ENCODE data around the gene ADGRB3.

The ADGRB3 gene

DNA sequence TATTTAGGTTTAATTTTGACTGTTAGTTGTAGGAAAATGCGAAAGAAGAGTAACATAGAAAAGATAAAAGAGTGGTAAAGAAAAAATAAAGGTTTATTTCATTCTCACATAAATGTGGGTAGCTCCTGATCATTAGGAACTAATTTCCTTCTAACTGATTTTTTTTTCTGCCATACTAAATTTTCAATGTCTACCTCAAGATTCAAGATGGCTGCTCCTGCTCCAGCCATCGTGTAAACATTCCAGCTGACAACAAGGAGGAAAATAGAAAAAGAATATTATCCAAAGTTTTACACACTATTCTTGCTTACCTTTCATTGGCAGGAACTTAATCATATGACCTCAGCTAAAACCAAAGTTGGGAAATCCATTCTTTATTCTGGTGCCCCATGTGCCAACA, 673.5 kb downstream of the ADGRB3 start:
- DNase-seq (ENCODE audit: low spot score), result no peak
- FAIRE-seq, result no peak

DNA sequence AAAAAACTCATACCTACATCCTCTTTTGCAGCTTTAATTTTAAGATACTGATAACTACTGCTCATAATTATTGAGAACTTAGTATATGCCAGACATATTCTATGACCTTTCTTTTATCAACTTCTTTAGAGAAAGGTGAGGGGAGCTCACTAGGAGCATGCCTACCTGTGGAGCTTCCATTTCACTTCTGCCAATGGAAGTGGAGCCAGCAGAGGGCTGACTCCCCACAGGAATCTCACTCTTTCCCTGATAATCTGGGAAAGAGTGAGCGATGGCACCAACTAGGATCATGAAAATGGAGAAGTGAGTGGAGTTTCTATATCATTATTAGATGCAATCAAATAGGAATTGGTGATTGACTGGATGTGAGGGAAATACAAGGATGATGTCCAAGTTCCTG, 676.8 kb downstream of the ADGRB3 start:
- no peak for FAIRE-seq
- DNase-seq (ENCODE audit: low spot score), result no peak

DNA sequence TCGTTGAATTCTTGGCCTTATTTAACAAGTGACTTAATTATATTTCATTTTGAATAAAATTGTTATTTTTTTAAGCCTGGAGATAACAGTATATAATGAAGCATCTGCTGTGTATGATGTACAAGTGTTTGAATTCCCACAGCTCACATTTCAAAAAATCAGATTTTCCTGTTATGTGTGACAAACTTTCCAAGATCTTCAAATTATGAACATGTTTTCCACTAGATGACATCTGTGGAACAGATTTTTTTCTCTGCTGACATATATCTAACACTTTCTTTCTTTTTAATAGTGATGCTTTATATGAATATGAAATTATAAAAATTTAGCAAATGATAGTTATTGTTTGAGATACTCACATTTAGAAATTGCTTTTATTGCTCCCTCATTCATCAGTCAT, 678.9 kb downstream of the ADGRB3 start:
- DNase-seq (ENCODE audit: low spot score), result no peak
- no peak for FAIRE-seq

DNA sequence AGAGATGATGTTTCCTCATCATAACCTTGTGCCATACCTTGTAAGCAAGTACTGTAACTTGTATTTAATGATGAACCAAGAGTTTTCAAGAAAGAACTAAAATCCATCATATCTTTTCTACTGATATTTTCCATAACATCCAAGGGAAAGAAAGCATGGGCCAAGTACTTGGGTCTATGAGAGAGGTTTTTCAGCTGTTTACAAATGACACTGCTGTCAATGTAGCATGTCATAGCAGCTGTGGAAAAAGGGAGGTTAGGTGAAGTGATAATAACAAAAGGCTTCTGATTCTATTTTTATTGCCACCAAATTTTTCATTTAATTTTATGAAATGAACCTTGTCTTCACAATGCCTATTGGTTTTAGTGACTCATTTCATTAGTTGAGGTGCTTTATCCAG, 679.4 kb downstream of the ADGRB3 start:
- no peak for DNase-seq (ENCODE audit: low spot score)
- no peak for FAIRE-seq

DNA sequence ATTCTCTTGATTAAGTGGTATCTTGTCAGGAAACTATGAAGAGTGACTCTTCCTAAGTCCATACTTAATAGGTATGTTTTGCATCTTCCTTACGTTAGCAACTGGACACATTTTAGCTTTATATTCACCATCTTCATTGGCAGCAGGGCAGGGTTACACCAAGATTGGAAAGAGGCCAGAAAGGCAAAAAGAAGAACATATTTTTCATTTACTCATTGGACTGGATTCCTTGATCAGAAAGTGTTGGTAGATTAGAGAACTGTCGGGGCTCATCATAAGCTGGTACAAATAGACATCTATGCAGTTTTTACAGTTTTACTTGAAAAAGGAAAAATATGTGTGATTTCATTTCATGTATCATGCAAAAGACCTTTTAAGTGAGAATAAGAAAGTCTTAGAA, 696.8 kb downstream of the ADGRB3 start:
- FAIRE-seq (no peak), DNase-seq (ENCODE audit: low spot score) (no peak)

DNA sequence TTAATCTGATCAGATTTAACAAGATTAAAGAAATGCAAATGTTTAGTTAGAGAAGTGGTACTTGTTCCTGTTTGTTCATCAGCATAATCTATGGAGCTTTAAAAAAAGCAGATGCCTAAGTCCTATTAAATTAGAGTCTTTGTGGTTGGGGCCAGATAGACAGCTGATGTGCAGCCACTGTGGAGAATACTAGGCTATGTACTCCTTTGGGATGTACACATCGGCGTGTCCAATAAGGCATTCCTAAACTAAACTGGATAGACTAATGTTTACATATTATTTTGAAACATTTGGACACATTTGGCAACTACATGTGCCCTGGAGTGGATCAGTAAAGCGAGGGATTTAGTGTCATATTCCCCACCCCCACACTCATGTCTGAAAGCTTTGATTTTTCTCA, 702.2 kb downstream of the ADGRB3 start:
- DNase-seq (ENCODE audit: low spot score) (no peak), FAIRE-seq (no peak)

DNA sequence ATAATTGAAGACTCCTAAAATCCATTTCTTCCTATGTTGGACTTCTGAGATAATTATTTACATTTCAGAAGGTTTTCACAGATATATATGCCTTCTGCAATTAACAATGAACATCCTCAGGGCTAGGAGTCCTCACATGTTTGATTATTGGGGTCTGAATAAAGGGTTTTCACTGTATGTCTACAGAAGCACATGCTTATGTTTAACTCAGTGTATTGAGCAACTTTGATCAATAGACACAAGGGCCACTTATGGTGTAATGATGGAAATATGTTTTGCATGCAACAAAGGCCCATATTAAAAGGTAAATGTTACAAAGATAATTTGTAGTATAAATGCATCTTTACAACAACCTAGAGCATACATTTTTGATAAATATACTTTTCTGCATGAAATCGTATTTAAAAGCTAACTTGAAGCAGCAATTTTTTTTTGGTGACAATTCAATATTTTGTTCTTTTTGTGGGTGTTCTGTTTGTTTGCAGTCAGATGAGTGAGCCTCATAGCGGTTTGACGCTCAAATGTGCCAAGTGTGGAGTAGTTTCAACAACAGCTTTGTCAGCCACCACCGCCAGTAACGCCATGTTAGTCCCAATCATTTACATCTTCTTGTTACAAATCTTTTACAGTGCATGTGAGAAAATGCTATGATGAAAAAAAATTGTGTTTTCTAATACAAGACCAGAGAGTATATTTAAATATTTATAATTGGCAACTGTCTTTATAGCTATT, 703.5 kb downstream of the ADGRB3 start:
- no peak for FAIRE-seq

DNA sequence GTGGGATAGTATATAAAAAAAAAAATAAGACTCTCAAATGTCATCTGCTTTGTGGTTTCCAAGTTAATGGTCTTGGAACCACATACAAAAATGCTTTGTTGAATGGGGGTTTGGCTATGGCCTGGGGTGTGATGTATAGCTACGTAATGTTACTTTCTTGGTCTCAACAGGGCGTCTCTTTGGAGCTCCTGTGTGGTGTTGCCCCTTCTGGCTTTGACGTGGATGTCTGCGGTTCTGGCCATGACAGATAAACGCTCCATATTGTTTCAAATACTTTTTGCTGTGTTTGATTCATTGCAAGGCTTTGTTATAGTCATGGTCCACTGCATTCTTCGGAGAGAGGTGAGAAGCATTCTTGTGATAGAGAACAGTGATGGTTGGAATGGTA, 704.1 kb downstream of the ADGRB3 start:
- no peak for DNase-seq (ENCODE audit: low spot score)

More for the DNA sequence above, 703.5 kb downstream of the ADGRB3 start:
- DNase-seq (ENCODE audit: low spot score), result no peak

DNA sequence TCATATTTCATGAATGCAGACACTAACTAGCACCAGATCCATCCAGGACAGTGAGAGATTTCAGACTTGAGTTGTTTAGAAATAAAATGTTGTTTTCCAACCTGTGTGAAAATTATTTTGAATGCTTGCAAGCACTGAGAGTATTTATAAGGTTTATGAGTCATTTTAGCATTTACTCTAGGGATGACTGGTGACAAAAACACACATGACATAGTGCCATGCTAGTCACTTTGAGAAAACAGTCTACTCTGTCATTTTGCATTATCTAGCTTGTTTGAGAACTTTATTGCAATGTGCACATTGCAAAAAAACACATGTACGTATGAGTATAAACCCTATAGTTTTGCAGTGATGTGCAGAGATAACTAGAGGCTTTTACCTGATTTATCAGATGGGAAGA, 705.1 kb downstream of the ADGRB3 start:
- DNase-seq (ENCODE audit: low spot score) (no peak), FAIRE-seq (no peak)

More for the DNA sequence above, 704.1 kb downstream of the ADGRB3 start:
- FAIRE-seq, result no peak

DNA sequence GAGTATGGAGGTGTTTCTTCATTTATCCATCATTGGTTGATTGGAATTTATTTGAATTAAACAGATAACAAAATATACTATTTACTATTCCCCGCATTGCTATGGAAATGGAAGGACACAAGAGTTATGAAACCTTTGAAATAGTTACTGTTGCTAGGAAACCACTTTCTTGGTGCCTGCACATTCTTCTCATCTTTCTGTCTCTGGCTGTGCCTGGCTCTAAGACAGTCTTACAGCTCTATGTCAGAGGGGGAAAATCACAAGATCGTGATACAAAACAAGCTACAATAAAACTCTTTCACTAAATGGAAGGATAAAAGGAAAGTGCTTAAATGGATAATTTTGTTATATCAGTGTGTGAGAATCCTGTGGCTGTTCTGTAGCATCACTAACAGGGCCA, 708.8 kb downstream of the ADGRB3 start:
- FAIRE-seq (no peak), DNase-seq (ENCODE audit: low spot score) (no peak)

DNA sequence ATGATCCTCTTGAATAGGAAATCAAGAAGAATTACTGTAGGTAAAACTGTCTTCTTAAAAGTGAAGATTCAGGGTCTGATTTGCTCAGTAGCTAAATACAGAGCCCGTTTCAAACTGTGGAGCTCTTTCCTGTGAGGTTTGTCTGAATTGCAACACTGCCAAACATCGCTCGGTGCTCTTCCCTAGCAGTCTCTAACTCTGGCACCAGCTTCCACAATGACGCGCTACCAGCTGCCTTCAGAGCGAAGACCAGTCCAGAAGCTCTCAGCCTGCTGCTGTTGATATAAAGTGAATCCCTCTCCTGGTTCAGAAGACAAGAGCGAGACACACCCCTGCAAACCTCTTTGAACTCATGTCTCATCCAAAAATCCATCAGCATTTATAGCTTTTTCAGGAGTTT, 714.7 kb downstream of the ADGRB3 start:
- DNase-seq (ENCODE audit: low spot score) (peak; percentile 2), FAIRE-seq (no peak)

DNA sequence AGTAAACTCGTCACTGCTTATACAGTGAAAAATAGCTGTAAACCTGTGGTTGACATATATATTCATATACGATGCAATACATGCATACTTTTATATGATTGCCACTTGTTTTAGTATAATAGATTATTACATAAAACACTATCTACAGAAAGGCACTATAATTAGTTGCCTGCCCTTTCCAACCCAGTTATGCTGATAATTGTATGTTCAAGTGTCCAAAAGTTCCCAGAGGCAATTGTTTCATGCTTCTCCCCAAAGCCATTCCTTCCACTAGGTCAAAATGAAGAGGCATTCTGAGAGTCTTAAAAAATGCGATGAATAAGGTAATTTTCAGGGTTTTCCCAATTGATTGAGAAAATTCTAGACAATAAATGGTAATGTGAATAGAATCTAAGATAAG, 727.1 kb downstream of the ADGRB3 start:
- no peak for DNase-seq (ENCODE audit: low spot score)
- FAIRE-seq, result no peak

DNA sequence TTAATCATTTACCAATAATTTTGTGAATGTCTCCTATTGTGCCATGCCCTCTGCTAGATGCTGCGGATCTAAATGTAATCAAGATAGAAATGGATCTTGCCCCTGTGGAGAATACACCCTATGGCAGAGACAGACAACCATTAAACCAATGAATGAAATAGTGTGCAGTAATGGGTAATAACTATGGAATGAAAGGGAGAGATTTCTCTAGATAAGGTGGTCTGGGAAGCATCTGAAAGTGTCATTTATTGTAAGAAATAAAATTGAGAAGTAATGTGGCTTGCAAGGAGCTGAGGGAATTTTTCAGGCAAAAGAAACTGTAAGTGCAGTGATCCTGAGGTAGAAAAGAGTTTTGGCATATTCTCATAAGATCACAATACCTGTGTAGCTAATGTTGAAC, 731.7 kb downstream of the ADGRB3 start:
- FAIRE-seq (no peak), DNase-seq (ENCODE audit: low spot score) (no peak)

DNA sequence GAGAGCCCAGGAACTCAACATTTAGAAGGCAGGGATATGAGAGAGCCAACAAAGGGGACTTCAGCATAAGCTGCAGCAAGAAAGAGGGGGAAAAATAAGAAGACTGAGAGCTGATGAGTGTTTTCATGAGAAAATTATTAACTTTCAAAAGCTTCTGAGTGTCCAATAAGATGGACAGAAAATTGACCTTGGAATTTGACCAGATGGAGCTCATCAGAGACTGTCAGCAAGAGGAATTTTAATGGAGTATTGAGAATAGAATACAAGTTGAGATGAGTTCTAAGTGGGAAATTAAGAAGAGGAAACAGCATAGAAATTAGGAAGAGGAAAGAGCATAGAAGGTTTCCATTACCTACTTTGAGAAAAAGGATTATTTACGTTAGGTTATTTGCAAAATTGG, 733.5 kb downstream of the ADGRB3 start:
- DNase-seq (ENCODE audit: low spot score), result no peak
- no peak for FAIRE-seq

DNA sequence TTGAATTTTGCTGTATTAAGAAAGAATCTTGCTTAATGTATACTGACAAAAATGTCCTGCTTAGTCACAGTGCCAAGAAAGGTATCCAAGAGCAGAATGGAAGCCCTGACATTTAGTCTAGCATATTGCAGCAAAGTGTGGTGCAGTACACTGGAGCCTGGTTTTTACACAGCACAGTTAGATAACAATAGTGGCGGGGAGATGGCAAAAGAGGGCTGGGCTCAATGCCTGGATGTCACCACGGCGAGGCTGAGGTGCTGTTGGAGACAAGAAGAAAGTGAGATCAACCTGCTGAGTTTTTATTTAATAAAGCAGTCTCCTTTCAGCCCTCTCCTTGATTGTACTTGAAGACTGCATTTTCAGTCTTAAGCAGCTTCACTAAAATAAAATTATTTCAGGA, 735.7 kb downstream of the ADGRB3 start:
- FAIRE-seq, result no peak

DNA sequence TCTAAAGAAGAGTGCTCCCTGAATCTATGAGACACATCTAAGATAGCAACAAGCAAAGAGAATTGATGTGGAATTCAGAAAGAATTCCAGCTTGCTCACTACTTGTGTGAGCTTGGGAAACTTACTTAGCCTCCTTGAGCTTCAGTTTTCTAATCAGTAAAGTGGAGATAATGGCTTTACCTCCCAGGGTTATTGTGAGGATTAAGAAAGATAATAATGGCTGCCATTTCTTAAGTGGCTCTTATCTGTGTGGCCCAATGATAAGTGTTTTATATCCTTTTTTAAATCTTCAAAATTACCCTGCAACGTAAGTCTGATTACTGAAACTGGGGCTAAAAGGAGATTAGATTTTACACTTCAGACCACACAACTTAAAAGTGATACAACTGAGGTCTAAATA, 743.2 kb downstream of the ADGRB3 start:
- DNase-seq (ENCODE audit: low spot score), result no peak

More for the DNA sequence above, 735.7 kb downstream of the ADGRB3 start:
- DNase-seq (ENCODE audit: low spot score), result no peak

DNA sequence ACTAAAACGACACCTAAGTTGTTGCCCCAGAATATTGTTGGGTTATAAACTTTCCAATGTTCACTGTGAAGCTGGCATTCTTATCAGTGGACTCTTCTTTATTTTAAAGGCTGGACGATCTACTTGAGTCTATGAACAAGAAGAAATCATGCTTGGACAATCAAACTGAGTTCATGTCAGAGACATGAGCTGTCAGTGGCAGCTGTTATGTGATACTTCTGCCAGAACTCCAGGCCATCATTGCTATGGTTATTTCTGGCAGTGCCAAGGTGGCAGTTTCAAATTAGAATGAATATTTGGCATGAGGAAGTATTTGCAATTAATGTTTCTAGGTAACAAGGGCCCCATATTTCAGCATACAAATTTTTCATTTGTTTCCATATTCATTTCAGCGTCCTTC, 744.4 kb downstream of the ADGRB3 start:
- FAIRE-seq, result no peak
- DNase-seq (ENCODE audit: low spot score), result no peak

More for the DNA sequence above, 743.2 kb downstream of the ADGRB3 start:
- FAIRE-seq, result no peak

DNA sequence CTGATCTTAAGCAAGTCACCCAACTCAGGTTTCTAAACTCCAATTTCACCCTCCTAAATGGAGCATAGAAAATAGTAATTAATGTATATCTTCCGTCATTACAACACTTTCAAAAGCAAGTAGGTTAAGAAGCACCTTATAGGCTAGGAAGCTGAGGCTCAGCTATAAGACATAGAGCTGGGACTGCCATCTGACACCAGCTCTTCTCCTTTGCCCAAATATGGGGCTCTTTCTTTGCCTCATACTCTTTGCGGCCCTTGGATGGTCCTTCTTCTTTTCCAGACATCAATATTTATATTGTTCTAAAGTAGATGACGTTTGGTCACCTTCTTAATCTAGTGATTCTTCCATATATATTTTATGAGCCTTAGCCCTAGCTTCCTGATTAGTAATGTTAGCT, 748.5 kb downstream of the ADGRB3 start:
- DNase-seq (ENCODE audit: low spot score) (no peak), FAIRE-seq (no peak)

DNA sequence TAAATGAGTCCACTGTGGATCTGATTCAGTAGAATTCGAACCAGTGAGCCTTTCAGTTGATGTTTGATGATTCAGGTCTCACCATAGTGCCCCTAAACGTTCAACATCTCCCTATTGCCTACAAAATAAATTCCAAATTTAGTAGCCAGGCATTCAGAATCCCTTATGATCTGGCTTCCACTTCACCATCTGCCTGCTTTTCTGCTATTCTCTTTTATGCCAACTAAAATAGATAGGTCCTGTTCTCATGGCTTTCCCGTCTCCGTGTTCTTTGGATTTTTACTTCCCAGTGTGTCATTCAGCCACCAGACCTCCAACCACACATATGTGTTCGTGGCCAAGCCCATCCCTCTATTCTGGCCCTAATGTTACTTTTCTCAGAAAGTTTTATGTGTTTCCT, 751.3 kb downstream of the ADGRB3 start:
- no peak for FAIRE-seq
- no peak for DNase-seq (ENCODE audit: low spot score)

DNA sequence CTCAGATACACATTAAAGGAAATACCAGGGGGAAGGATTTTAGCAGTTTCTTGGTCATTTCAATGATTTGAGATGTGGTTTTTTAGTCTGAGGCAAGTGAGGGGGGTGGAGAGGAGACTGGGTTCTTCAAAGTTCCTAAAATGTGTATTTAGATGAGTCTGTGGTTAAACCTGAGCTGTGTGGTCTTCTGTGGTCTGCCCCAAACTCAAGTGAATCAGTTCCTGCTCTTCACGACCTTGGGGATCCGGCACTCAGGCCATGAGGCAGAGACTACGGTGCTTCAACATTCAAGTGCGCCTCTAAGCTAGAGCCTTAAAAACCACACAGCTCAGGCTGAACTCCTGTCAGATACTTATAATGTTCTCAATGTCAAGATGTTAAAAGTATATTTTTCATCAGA, 755.0 kb downstream of the ADGRB3 start:
- DNase-seq (ENCODE audit: low spot score), result no peak
- no peak for FAIRE-seq

DNA sequence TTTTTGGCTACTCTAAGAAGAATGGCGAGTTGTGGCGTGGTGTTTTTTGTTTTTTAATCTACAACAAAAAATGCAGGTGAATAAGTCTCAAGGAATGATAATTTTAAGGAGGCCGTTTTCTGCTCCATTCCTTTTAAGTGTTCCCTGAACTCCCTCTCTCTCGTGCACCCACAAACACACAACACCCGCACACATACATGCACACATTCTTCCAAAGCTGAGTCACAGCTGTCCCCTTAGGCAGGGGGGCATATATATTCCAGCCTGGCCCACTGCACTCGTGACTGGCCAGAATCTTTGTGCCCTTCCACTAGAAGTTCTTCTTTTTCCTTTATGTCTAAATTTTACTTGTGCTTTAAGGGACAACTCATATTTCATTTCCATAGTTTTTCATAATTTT, 756.0 kb downstream of the ADGRB3 start:
- no peak for FAIRE-seq
- DNase-seq (ENCODE audit: low spot score), result no peak

DNA sequence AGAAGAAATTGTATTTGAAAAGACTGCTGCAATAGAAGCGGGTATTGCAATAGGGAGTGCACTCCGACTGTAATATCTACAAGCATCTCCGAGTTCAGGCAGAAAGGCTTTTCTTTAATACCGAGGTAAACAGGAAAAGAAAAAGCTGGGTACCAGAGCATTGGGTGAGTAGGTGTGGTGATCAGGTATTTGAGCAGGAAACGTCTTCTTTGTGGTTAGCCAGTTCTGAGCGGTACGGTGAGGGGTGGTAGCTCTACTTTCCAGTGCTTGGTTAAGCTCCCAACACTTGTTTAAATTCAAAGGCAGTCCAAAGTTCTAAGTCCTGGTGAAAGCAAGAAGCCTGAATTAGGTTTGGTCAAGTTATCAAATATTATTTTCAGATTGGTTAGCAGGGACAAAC, 757.7 kb downstream of the ADGRB3 start:
- FAIRE-seq (no peak), DNase-seq (ENCODE audit: low spot score) (no peak)

DNA sequence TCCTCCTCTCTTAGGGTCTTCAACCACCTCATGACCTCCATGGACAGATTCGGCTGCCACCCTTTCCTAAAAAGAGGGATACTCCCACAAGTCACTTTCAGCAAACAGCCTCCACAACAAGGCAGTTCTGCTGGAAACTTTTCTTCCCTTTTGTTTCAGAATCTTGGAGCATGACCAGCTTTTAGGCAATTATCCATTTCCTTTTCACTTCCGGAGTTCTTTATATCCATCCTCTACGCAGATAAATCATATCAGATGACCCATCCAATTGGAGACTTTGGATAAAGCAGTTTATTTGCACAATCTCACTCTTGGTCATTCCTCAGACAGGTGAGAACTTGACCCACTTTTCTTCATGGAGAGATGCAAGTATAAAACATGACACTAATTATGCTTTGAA, 763.2 kb downstream of the ADGRB3 start:
- DNase-seq (ENCODE audit: low spot score) (no peak), FAIRE-seq (no peak)

DNA sequence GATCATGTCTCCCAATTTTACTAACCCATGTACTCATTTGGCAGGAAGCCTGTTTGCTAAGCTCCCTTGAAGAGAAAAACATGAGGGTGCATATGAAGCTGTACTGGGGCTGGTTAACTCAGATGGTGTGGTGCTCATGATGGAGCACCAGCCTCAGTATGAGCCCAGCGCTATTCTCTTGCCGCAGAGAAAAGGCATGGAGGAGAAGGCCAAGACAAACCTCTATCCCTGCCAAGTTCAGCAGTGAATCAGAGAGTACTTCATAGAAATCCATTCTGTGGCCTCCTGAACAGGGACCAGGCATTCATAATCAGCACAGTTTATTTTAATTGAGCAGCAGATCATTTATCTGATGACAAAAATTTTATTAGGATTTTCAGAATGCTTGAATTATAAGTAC, 763.6 kb downstream of the ADGRB3 start:
- DNase-seq (ENCODE audit: low spot score) (no peak), FAIRE-seq (no peak)

All from urothelium cell line (cell line).